Epithelial cell of proximal tubule (primary cell): ENCODE results near the gene NKX2-2. TPM values are rescaled to one million over a fixed set of nuclear protein-coding genes. Genes with fewer than 3 reads are reported as not detected.

Experiments
- DNase-seq: peaks from one replicate; pipeline ENCODE4 v3.0.0-alpha.2; 2011; ENCODE audit warnings: low read depth
- H3K4me3 ChIP-seq: 2 replicates; pipeline ENCODE4 v1.5.1; 2011; ENCODE audit warnings: low read depth, mild to moderate bottlenecking, low read length
- total RNA-seq: library from RNA; depleted of rRNA; stranded (reverse); fragments of >200 nt; gene quantifications from 2 replicates; pipeline ENCODE4 v1.2.3, GENCODE V29; 2015
- TF ChIP-seq, protein P1 (sequence below): conservative IDR thresholded peaks from 2 replicates; pipeline ENCODE4 v1.5.1; 2012; ENCODE audit warnings: low read depth, mild to moderate bottlenecking, low read length

Gene NKX2-2
- not detected in 2 replicates for total RNA-seq

DNA sequence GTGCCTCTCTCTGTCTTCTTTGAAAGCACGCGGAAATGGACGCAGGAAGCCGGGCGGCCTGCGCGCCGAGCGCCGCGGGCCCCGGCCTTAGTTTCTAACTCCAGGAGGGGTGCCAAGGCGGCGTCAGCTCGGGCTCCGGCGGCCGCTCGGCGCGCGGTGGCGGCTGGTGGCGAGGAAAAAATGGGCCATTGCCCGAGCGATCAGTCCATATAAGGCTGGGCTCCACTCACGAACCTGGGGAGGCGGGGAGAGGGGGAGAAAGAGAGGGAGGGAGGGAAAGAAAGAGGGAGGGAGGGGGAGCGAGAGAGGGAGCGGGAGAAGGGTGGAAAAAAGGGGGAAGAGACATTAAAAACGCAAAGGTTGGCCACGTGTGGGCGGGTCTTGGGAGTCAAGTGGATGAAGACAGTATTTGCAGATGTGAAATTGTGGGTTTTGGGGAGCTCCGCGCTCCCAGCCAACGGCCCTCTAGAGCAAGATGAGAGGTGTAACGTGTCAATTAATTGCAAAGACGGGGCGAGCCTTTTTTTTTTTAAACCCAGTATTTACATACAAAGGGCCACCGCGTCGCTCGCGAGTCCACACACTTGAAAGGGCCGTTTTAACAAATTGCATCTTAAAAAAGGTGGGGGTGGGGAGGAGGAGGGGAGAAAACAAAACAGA lies at the start of gene NKX2-2:
TSS of gene NKX2-2 (minus strand) at position 184 of the 660 bp plus-strand sequence. CDS start 395 bp downstream, outside the sequence.
- H3K4me3 ChIP-seq = no peak within 1 kb of the TSS

DNA sequence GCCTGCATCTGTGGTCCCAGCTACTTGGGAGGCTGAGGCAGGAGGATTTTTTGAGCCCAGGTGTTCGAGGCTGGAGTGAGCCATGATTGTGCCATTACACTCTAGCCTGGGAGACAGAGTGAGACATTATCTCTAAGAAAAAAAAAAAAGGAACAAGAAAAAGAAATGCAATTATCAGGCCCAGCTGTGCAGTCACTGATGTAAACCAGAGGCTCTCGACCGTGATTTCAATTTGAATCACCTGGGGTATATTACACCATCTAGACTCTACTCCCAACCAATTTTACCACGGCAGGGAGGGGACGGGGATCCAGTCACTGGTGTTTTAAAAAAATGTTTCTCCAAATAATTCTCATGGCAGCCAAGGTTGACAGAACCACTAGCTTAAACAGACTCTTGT lies 48.8 kb upstream of the NKX2-2 start:
- no peak for DNase-seq
- TF ChIP-seq, protein P1, sequence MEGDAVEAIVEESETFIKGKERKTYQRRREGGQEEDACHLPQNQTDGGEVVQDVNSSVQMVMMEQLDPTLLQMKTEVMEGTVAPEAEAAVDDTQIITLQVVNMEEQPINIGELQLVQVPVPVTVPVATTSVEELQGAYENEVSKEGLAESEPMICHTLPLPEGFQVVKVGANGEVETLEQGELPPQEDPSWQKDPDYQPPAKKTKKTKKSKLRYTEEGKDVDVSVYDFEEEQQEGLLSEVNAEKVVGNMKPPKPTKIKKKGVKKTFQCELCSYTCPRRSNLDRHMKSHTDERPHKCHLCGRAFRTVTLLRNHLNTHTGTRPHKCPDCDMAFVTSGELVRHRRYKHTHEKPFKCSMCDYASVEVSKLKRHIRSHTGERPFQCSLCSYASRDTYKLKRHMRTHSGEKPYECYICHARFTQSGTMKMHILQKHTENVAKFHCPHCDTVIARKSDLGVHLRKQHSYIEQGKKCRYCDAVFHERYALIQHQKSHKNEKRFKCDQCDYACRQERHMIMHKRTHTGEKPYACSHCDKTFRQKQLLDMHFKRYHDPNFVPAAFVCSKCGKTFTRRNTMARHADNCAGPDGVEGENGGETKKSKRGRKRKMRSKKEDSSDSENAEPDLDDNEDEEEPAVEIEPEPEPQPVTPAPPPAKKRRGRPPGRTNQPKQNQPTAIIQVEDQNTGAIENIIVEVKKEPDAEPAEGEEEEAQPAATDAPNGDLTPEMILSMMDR = no peak
- no peak overlapping the region for H3K4me3 ChIP-seq

More for the DNA sequence above, at the start of gene NKX2-2:
- no peak for DNase-seq
- TF ChIP-seq, protein P1 = no peak

DNA sequence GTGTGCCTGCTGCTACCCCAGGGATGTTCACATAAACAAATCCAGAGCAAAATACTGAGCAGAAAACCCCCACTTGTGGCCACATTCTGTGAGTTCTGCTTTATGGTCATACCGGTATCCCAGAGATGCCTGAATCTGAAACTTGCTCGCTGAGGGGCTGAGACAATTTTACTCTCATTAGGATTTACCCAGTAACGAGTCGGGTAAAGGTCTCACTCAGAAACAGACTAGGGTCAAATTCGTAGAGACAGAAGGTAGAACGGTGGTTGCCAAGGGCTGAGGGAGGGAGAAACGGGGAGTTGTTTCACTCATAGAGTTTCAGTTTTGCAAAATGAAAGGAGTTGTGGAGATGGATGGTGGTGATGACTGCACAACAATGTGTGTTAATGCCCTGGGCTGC lies 45.4 kb upstream of the NKX2-2 start:
- no peak overlapping the region for H3K4me3 ChIP-seq
- DNase-seq = no peak
- TF ChIP-seq, protein P1 = no peak

DNA sequence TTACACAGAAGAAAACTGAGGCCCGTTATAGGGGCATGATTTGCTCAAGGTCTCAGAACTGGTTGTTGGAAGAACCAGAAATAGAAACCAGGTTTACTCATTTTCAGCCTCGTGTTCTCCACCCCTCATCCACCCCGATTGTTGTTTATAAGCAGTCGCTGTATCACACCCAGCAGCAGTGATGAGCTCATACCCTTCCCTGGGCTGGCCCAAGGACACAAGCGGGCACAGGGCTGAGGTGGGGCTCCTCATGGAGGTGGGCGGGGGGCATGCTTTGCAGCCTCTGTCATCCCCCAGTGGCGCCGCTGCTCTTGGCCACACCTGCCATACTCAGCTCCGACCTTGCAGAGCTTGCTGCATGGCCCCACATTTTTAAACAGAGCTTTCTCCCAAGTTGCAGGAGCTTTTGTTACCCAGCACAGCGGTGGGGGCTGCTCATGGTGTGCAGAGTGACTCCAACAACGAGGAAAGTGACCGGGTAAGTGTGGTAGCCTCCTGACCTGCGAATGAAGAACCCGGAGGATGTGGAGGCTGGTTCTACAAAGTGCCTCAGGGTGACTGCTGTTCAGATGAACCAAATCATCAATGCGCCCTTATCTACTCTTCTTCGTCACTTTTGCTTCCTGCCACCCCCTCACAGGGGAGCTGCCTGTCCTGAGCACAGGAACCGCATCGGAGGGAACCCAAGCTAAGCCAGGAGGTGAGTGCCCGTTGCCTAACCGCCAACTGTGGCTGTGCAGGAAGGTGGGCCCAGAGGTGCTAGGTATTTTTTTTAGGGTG lies 43.6 kb upstream of the NKX2-2 start:
- no peak for DNase-seq
- TF ChIP-seq, protein P1 = no peak
- no peak overlapping the region for H3K4me3 ChIP-seq

DNA sequence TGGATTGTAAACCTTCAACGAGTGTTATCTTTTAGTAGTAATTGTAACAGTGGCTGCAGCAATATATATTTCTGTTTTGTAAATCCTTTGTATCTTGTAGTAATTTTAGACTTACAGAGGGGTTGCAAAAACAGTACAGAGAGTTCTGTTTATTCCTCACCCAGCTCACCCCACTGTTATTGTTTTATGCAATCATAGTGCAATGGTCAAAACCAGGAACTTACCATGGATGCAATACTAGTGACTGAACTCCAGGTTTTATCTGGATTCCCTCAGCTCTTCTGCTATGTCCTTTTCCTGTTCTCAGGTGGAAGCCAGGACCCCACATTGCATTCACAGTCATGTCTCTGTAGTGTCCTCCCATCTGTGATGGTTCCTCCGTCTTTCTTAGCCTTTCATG lies 42.5 kb upstream of the NKX2-2 start:
- TF ChIP-seq, protein P1 = no peak
- DNase-seq = no peak
- no peak overlapping the region for H3K4me3 ChIP-seq

DNA sequence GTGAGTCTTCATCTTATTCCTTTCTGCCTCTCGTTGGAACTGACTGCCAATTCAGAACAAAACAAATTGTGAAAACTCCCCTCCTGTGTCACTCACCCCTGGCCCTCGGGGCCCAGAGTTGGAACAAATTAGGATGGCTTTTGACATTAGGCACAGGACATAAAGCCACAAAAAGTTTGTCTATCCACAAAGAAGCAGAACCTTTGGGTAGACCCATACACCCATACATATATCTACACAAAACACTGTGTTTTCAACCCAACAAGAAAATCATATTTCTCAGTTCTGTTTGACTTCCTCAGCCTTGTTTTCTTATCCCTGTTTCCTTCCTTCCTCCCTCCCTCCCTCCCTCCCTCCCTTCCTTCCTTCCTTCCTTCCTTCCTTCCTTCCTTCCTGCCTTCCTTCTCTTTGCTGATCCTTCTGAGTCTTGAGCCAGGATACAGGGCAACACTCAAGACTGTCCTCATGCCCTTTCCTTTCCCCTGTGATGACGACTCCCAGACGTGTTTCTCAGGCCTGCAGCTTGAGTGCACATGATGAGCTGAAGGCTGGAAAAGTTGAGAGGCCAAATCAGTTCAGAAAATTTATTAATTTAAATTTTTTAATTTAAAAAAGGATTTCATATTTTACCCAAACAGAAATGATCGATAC lies 41.7 kb upstream of the NKX2-2 start:
- TF ChIP-seq, protein P1 = no peak
- no peak for DNase-seq
- H3K4me3 ChIP-seq = no peak overlapping the region
